HG03571 (cell line): ENCODE measurements around the gene ACACA.

Experiments
- ATAC-seq: cut with Tn5 transposase; IDR thresholded peaks from one replicate; pipeline ENCODE4 v1.9.1; 2021; ENCODE audit not compliant: unreplicated experiment

ACACA gene

DNA sequence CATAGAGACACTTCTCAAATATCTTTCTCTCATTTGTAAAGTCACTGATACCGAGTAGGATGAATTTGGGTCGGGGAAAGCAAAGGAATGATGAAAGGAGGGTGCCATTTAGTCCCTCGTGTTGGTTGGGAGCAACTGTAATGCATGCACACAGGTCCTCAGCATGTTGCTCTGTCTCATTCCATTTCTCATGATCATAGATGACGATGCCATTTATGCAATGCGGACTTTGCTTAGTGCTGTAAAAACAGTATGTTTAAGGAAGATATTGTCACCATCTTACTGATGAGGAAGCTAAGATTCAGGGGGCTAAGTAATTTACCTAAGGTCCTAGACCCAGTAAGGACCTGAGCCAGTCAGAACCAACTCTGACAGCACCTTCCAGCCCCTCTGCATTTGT lies 357.8 kb downstream of the ACACA start:
- ATAC-seq = no peak

GRCh38 chr17:37047631-37048104 lies 359.0 kb downstream of the ACACA start:
- ATAC-seq = no peak

- ATAC-seq = no peak
Measured at GRCh38 chr17:37045351-37045922, 361.2 kb downstream of the ACACA start.

GRCh38 chr17:37043201-37043600 lies 363.4 kb downstream of the ACACA start:
- no peak for ATAC-seq

GRCh38 chr17:37041932-37042331 lies 364.7 kb downstream of the ACACA start:
- ATAC-seq = no peak

- ATAC-seq = no peak
Measured at GRCh38 chr17:37039269-37039668, 367.4 kb downstream of the ACACA start.

- ATAC-seq = no peak
Measured at GRCh38 chr17:37037590-37038155, 369.0 kb downstream of the ACACA start.
